AG04450 (cell line): ENCODE data around the gene MBNL1. TPM values are rescaled to one million over a fixed set of nuclear protein-coding genes. Genes with fewer than 3 reads are reported as not detected.
A peak's percentile ranks its signal among the peaks of the same experiment; 100 is the strongest.

Experiments used
- CTCF ChIA-PET: fragments of 300-600, 350-600 bp; formaldehyde crosslinking; extraction: SDS; loops from one replicate; lab custom pipeline; 2022; ENCODE audit warnings: antibody characterized with exemption, inconsistent platforms; lab: Charles Lee
- POLR2A ChIA-PET: fragments of 350-600 bp; formaldehyde crosslinking; extraction: SDS; loops from one replicate; lab custom pipeline; 2021; ENCODE audit warnings: antibody characterized with exemption, inconsistent platforms; lab: Yijun Ruan, JAX
- DNase-seq: peaks from one replicate; pipeline ENCODE4 v3.0.0-alpha.2; 2011; ENCODE audit warnings: low read depth, low spot score
- H3K27ac ChIP-seq: one replicate; pipeline ENCODE4 v1.5.1; 2012; ENCODE audit warnings: low read depth, low read length, control low read depth
- H3K27me3 ChIP-seq: one replicate; pipeline ENCODE4 v1.6.0; 2012; ENCODE audit warnings: low read length; ENCODE audit not compliant: control insufficient read depth, insufficient read depth
- H3K4me3 ChIP-seq: 2 replicates; pipeline ENCODE4 v1.5.1; 2011; ENCODE audit warnings: mild to moderate bottlenecking, low read depth, low read length, control low read depth
- H3K9me3 ChIP-seq: 2 replicates; pipeline ENCODE4 v1.5.1; 2012; ENCODE audit warnings: low read length; ENCODE audit not compliant: control insufficient read depth, insufficient read depth
- CTCF ChIP-seq: IDR thresholded peaks from 2 replicates; pipeline ENCODE4 v1.5.1; 2011; ENCODE audit warnings: low read depth, low read length, control low read depth, inconsistent platforms
- polyA plus RNA-seq: library from polyadenylated mRNA; depleted of rRNA; stranded (reverse); fragments of >200 nt; gene quantifications from 2 replicates; pipeline ENCODE4 v1.2.3, GENCODE V29; 2011

The MBNL1 gene
- polyA plus RNA-seq, 1 experiment, result 92.1 TPM

- CTCF ChIA-PET, result no interaction called here
- Histone ChIP-seq H3K4me3 (no peak overlapping the region), H3K9me3 (no peaks in the 10 kb centered on the region), H3K27me3 (no peaks in the 10 kb centered on the region), H3K27ac (no peak overlapping the region)
- POLR2A ChIA-PET, result no interaction called here
- no peak for DNase-seq
- TF ChIP-seq CTCF, result no peak
These were observed 13.4 kb upstream of the MBNL1 start for GRCh38 chr3:152255290-152255689.

- ChIA-PET POLR2A (no interaction called here), CTCF (interaction anchor here (1.2 kb wide), 1 partner anchor 269 kb away, joined by 3 read pairs; no protein-coding TSS in a partner anchor)
- H3K27ac ChIP-seq, result no peak overlapping the region
- no peak overlapping the region for H3K4me3 ChIP-seq
- DNase-seq, result no peak
- no peaks in the 10 kb centered on the region for H3K9me3 ChIP-seq
- no peaks in the 10 kb centered on the region for H3K27me3 ChIP-seq
- TF ChIP-seq CTCF, result no peak
These were observed 11.7 kb upstream of the MBNL1 start for GRCh38 chr3:152256851-152257562.

DNA sequence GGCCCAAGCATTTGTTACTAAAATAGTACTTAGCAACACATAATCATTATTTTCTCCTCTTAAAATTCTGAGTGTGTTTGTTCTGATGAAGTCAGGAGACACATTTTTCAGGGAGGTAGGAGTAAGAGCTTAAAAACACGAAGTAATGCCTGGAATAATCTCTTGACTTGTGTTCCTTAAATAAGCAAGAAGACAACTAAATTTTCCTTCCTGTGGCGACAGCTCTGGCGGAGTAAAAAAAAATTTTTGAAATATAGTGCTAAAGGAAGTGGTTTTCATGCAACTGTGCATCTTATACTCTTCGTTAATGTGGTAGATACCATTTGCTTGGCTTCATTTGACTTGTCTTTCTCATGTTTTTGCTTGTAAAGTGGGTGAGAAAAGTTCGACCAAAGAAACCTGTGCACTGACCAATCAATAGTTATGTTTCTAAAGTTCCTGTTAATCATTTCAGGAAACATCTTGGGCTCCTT lies 11.1 kb upstream of the MBNL1 start:
- POLR2A ChIA-PET, result no interaction called here
- Histone ChIP-seq H3K27ac (no peak overlapping the region), H3K27me3 (no peaks in the 10 kb centered on the region), H3K9me3 (no peaks in the 10 kb centered on the region), H3K4me3 (no peak overlapping the region)
- TF ChIP-seq CTCF, result no peak
- CTCF ChIA-PET, result interaction anchor here (1.2 kb wide), 1 partner anchor 268 kb away, joined by 3 read pairs; no protein-coding TSS in a partner anchor
- DNase-seq, result no peak

DNA sequence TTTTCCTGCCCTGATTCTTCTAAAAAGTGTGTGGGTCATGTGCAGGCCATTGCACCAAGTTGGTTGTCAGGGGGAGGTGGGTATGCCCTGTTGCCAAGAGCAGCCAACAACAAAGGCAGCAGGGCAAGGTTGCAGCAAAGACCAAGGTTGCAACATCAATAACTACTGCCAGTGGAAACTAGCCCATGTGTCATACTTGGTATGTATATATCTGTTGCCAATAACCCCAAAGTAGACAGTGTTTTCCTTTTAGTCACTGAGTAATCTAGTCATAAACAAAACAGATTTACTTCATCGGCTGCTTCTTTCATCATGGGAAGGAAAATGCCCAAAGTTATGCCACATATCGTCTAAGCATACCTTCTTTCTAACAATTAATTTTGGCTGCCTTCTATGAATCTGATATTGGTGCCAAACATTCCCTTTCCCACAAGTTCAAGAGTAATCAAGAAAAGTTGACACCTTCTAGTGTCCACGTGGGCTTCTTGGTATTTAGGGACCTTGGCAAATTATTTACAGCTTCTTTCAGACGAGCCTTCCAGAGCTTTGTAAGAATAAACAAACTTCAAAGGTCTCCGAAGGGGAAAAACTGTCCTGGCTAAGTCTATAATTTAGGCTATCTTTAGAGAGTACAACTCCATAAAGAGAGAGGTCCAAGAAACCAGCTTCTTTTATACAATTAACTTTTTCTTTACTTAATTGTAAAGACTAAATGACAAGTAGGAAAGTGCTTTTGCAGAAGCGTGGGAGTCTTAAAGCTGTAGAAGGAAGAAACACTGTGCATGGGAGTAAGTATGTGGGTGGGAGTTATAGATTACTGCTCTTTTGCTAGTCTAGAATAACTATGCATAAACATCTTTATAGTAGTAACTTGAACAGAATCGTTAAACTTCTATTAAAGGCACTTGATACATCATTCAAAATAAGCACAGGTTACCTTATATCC lies 10.0 kb upstream of the MBNL1 start:
- POLR2A ChIA-PET, result no interaction called here
- peak; percentile 82 for DNase-seq
- no peaks in the 10 kb centered on the region for H3K9me3 ChIP-seq
- peak overlapping the region; percentile 23 for H3K27ac ChIP-seq
- CTCF ChIA-PET, result interaction anchor here (0.9 kb wide), 1 partner anchor 41 kb away, joined by 3 read pairs; no protein-coding TSS in a partner anchor
- H3K4me3 ChIP-seq, result no peak overlapping the region
- TF ChIP-seq CTCF, result no peak
- no peaks in the 10 kb centered on the region for H3K27me3 ChIP-seq
